ENCODE results near the gene PI16. TPM values are rescaled to one million over a fixed set of nuclear protein-coding genes. Genes with fewer than 3 reads are reported as not detected.

The PI16 gene
- total and polyA plus RNA-seq, 7 donors = 0.85 to 50.7 (median 2.9) TPM

DNA sequence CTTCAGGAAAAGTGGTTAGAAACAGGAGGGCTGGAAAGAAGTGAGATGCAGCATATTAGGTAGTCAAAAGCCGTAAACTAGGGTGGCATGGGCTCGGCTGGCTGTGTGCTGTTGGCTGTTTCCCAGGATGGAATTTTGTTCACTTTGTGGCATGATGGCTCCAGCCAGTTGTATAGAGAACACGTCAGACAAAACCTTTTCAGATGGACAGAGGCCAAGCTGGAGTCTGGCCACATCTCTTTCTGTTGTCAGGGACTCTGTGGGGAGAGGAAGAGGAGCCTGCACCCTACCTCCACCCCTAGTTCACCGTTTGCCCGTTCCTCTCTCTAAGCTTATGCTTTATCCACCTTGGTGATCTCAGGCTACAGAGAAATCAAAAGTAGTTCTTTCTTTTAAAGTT lies 46.8 kb upstream of the PI16 start:
- Histone ChIP-seq H3K9me3 (no peaks in the 10 kb centered on the region), H3K36me3 (peaks cover 0 to 41% (median 8%) of the 10 kb centered on the region in 4 donors), H3K4me1 (peaks cover 0 to 42% (median 33%) of the 10 kb centered on the region in 4 donors), H3K27me3 (no peaks in the 10 kb centered on the region), H3K27ac (peak overlapping the region; percentile 62 to 72 (median 66)), H3K4me3 (no peak overlapping the region)
- WGBS, 2 donors = 60 to 63% methylated on average over 5 of the region's 5 CpGs
- peak; percentile 91 for DNase-seq
- TF ChIP-seq, protein P1, sequence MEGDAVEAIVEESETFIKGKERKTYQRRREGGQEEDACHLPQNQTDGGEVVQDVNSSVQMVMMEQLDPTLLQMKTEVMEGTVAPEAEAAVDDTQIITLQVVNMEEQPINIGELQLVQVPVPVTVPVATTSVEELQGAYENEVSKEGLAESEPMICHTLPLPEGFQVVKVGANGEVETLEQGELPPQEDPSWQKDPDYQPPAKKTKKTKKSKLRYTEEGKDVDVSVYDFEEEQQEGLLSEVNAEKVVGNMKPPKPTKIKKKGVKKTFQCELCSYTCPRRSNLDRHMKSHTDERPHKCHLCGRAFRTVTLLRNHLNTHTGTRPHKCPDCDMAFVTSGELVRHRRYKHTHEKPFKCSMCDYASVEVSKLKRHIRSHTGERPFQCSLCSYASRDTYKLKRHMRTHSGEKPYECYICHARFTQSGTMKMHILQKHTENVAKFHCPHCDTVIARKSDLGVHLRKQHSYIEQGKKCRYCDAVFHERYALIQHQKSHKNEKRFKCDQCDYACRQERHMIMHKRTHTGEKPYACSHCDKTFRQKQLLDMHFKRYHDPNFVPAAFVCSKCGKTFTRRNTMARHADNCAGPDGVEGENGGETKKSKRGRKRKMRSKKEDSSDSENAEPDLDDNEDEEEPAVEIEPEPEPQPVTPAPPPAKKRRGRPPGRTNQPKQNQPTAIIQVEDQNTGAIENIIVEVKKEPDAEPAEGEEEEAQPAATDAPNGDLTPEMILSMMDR (IDR thresholded peaks at IDR 0.05) = no peak
- no peak for TF ChIP-seq POLR2A (IDR thresholded peaks at IDR 0.05)
- TF ChIP-seq POLR2AphosphoS5 (IDR thresholded peaks at IDR 0.05) = peak in 1 of 4 donors; percentile 22
- no peak for TF ChIP-seq EP300 (IDR thresholded peaks at IDR 0.05)
- intact Hi-C loops (cut with DNase I) = loop anchor here (5.0 kb wide), 1 partner anchor 75 kb away; no protein-coding TSS in a partner anchor

DNA sequence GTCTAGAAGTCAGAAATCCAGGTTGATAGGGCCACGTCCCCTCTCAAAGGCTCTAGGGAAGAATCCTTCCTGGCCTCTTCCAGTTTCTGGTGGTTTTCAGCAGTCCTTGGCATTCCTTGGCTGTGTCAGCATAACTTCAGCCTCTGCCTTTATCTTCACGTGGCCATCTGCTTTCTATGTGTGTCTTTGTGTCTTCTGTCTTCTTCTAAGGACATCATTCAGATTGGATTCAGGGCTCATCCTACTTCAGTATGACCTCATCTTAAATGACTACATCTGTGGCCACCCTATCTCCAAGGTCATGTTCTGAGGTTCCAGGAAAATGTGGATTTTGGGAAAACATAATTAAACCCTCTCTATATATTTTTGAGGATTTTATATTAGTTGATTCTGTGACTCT lies 45.8 kb upstream of the PI16 start:
- intact Hi-C loops (cut with DNase I) = loop anchor here (5.0 kb wide), 1 partner anchor 74 kb away; no protein-coding TSS in a partner anchor
- peaks cover 0 to 43% (median 33%) of the 10 kb centered on the region in 4 donors for H3K4me1 ChIP-seq
- TF ChIP-seq, protein P1 (IDR thresholded peaks at IDR 0.05) = no peak
- no peak for TF ChIP-seq POLR2A (IDR thresholded peaks at IDR 0.05)
- no peak for TF ChIP-seq EP300 (IDR thresholded peaks at IDR 0.05)
- no peak for DNase-seq
- H3K27me3 ChIP-seq = no peaks in the 10 kb centered on the region
- H3K9me3 ChIP-seq = no peaks in the 10 kb centered on the region
- H3K27ac ChIP-seq = peak overlapping the region in 3 of 4 donors; percentile 62 to 72 (median 65)
- peaks cover 0 to 38% (median 9%) of the 10 kb centered on the region in 4 donors for H3K36me3 ChIP-seq
- WGBS, 2 donors = 85 to 86% methylated on average over 2 of the region's 2 CpGs
- no peak overlapping the region for H3K4me3 ChIP-seq

DNA sequence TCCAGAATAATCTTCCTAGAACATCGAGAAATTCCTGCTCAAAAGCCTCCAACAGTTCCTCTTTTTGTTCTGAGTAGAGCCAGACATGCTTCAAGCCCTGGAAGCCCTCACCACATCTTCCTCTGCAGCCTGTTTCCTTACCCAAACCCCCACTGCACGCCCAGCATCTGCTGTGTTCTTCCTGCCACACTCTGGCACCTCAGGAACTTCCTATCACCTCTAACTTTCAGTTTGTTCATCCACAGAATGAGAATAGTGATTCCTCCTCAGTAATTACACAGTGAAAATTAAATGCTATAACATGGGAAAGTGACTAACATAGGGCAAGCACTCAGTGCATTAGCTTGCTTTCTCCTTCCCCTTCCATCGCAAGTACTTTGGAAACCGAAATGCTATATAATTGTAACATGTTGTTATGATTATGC lies 42.5 kb upstream of the PI16 start:
- DNase-seq = no peak

DNA sequence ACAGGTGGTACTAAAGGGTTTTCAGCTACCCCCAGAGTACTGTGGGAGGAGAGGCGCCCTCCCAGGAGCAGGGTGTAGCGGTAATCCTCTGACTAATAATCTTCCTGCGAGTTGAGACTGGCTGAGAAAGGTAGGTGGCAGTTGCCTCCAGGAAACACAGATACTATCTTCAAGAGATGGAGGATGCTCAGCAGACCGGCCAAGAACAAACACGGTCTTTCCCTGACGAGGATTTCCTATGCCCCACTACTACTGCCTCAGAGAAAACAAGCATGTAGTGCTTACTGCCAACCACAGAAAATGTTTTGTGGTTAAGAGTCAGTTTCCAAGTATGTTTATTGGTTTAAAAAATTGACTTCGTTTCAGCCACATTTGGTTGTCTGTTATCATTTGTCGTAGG lies 42.0 kb upstream of the PI16 start:
- DNase-seq = no peak
- H3K9me3 ChIP-seq = no peaks in the 10 kb centered on the region
- intact Hi-C loops (cut with DNase I) = no loop called here
- 48 to 78% methylated on average over 8 of the region's 8 CpGs for WGBS, 2 donors
- H3K27me3 ChIP-seq = no peaks in the 10 kb centered on the region
- TF ChIP-seq, protein P1 (IDR thresholded peaks at IDR 0.05) = no peak
- no peak for TF ChIP-seq EP300 (IDR thresholded peaks at IDR 0.05)
- no peak for TF ChIP-seq POLR2A (IDR thresholded peaks at IDR 0.05)
- TF ChIP-seq POLR2AphosphoS5 (IDR thresholded peaks at IDR 0.05) = no peak
- H3K4me3 ChIP-seq = no peak overlapping the region
- H3K27ac ChIP-seq = no peak overlapping the region
- H3K36me3 ChIP-seq = peaks cover 0 to 52% (median 24%) of the 10 kb centered on the region in 4 donors
- H3K4me1 ChIP-seq = peaks cover 0 to 32% (median 24%) of the 10 kb centered on the region in 4 donors

More for the DNA sequence above, 42.5 kb upstream of the PI16 start:
- intact Hi-C loops (cut with DNase I) = no loop called here
- Histone ChIP-seq H3K4me1 (peaks cover 0 to 33% (median 24%) of the 10 kb centered on the region in 4 donors), H3K4me3 (no peak overlapping the region), H3K27ac (no peak overlapping the region), H3K27me3 (no peaks in the 10 kb centered on the region), H3K9me3 (no peaks in the 10 kb centered on the region), H3K36me3 (peaks cover 0 to 51% (median 24%) of the 10 kb centered on the region in 4 donors)
- no peak for TF ChIP-seq POLR2AphosphoS5 (IDR thresholded peaks at IDR 0.05)
- TF ChIP-seq EP300 (IDR thresholded peaks at IDR 0.05) = no peak
- no peak for TF ChIP-seq POLR2A (IDR thresholded peaks at IDR 0.05)
- TF ChIP-seq, protein P1 (IDR thresholded peaks at IDR 0.05) = no peak
- 44 to 84% methylated on average over 4 of the region's 4 CpGs for WGBS, 2 donors

DNA sequence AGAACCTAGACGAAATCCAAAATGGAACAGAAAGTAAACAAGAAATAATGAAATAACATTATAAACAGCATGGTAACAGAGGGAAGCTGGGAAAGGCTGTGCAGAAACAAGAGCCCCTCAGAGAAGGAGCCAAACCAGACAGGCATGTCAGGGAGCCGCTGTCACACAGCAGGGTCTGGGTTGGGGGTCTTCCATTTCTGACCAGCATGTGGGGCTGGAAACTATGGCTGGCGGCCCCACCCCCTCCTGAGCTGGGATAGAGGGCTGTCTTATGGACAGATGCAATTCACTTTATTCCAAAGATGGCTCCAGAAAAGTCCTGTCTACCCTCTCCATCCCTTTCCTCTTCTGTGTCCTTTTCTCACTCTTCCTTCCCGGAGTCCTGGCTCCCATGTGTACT lies 41.5 kb upstream of the PI16 start:
- Histone ChIP-seq H3K4me3 (no peak overlapping the region), H3K27me3 (no peaks in the 10 kb centered on the region), H3K27ac (no peak overlapping the region), H3K4me1 (peaks cover 0 to 31% (median 24%) of the 10 kb centered on the region in 4 donors), H3K36me3 (peaks cover 0 to 52% (median 24%) of the 10 kb centered on the region in 4 donors), H3K9me3 (no peaks in the 10 kb centered on the region)
- 76% methylated on average over 4 of the region's 4 CpGs for WGBS, 2 donors
- intact Hi-C loops (cut with DNase I) = no loop called here
- no peak for DNase-seq
- TF ChIP-seq POLR2AphosphoS5 (IDR thresholded peaks at IDR 0.05) = no peak
- TF ChIP-seq, protein P1 (IDR thresholded peaks at IDR 0.05) = no peak
- TF ChIP-seq EP300 (IDR thresholded peaks at IDR 0.05) = no peak
- no peak for TF ChIP-seq POLR2A (IDR thresholded peaks at IDR 0.05)

Data from sigmoid colon (tissue), 7 donors.